WERI-Rb-1 (cell line): ENCODE results near the gene SIGLEC12.

Experiments used
- DNase-seq: peaks from one replicate; pipeline ENCODE4 v3.0.0-alpha.2; 2020
- H3K27ac ChIP-seq: fragments of 250-450 bp; sonication (Bioruptor Pico); 2 replicates; pipeline ENCODE4 v1.5.1; 2020; ENCODE audit warnings: mild to moderate bottlenecking, moderate library complexity
- H3K27me3 ChIP-seq: fragments of 250-450 bp; sonication (Bioruptor Pico); 2 replicates; pipeline ENCODE4 v1.5.1; 2021; ENCODE audit warnings: mild to moderate bottlenecking, low read depth, moderate library complexity; ENCODE audit not compliant: insufficient read depth, severe bottlenecking
- H3K36me3 ChIP-seq: fragments of 250-450 bp; sonication (Bioruptor Pico); 2 replicates; pipeline ENCODE4 v1.5.1; 2020; ENCODE audit warnings: mild to moderate bottlenecking, moderate library complexity
- H3K4me3 ChIP-seq: 2 replicates; pipeline ENCODE4 v1.5.1; 2011; ENCODE audit warnings: low read depth, mild to moderate bottlenecking, control low read depth, low read length
- H3K9me3 ChIP-seq: fragments of 250-450 bp; sonication (Bioruptor Pico); 2 replicates; pipeline ENCODE4 v1.5.1; 2021; ENCODE audit warnings: mild to moderate bottlenecking, moderate library complexity; ENCODE audit not compliant: severe bottlenecking
- CTCF ChIP-seq: IDR thresholded peaks from 2 replicates; pipeline ENCODE4 v1.5.1; 2011; ENCODE audit warnings: low read depth, mild to moderate bottlenecking, control low read depth, inconsistent platforms, low read length

Gene SIGLEC12

GRCh38 chr19:51501594-51502263 is at the start of gene SIGLEC12:
TSS of gene SIGLEC12 (minus strand) at chr19:51501800. CDS start at chr19:51501733, 67 bp downstream.
- Histone ChIP-seq H3K4me3 (no peak within 1 kb of the TSS), H3K27ac (no peak within 1 kb of the TSS), H3K9me3 (no peaks in the 10 kb centered on the region), H3K36me3 (no peaks in the 10 kb centered on the region), H3K27me3 (peaks cover 89% of the 10 kb centered on the region)
- no peak for DNase-seq
- no peak for TF ChIP-seq CTCF

- TF ChIP-seq CTCF, result no peak
- H3K27me3 ChIP-seq, result peaks cover 90% of the 10 kb centered on the region
- no peak overlapping the region for H3K27ac ChIP-seq
- DNase-seq, result no peak
- H3K9me3 ChIP-seq, result peaks cover 5% of the 10 kb centered on the region
- no peak overlapping the region for H3K4me3 ChIP-seq
- H3K36me3 ChIP-seq, result no peaks in the 10 kb centered on the region
Observed at GRCh38 chr19:51550848-51551672, 49.5 kb upstream of the SIGLEC12 start.

- Histone ChIP-seq H3K4me3 (no peak overlapping the region), H3K27me3 (peaks cover 89% of the 10 kb centered on the region)
- TF ChIP-seq CTCF, result no peak
Observed at GRCh38 chr19:51549533-51550324, 48.1 kb upstream of the SIGLEC12 start.

GRCh38 chr19:51548891-51549305 is 47.3 kb upstream of the SIGLEC12 start:
- H3K27me3 ChIP-seq, result peaks cover 89% of the 10 kb centered on the region
- no peak overlapping the region for H3K4me3 ChIP-seq
- H3K9me3 ChIP-seq, result no peaks in the 10 kb centered on the region
- no peak for DNase-seq
- H3K27ac ChIP-seq, result no peak overlapping the region
- TF ChIP-seq CTCF, result no peak
- no peaks in the 10 kb centered on the region for H3K36me3 ChIP-seq

More at GRCh38 chr19:51549533-51550324, 48.1 kb upstream of the SIGLEC12 start:
- DNase-seq, result no peak
- no peaks in the 10 kb centered on the region for H3K9me3 ChIP-seq
- no peak overlapping the region for H3K27ac ChIP-seq
- no peaks in the 10 kb centered on the region for H3K36me3 ChIP-seq

- no peak for DNase-seq
- peaks cover 89% of the 10 kb centered on the region for H3K27me3 ChIP-seq
- no peak overlapping the region for H3K4me3 ChIP-seq
- H3K27ac ChIP-seq, result no peak overlapping the region
- TF ChIP-seq CTCF, result no peak
- H3K9me3 ChIP-seq, result no peaks in the 10 kb centered on the region
- H3K36me3 ChIP-seq, result no peaks in the 10 kb centered on the region
Observed at GRCh38 chr19:51548213-51548651, 46.6 kb upstream of the SIGLEC12 start.
